Stimulated activated CD8-positive, alpha-beta memory T cell treated with anti-CD3 and anti-CD28 coated beads, Interleukin-12 subunit alpha, Interleukin-12 subunit beta, amount 100 ng/mL, for 1 hour (primary cell): ENCODE data around the gene MAEA.

ENCODE experiments used
- DNase-seq: peaks from one replicate; pipeline ENCODE4 v3.0.0-alpha.2; 2020; ENCODE audit warnings: low read depth

MAEA gene

GRCh38 chr4:1249731-1250526 lies 39.8 kb upstream of the MAEA start:
- peak; percentile 30 for DNase-seq

DNA sequence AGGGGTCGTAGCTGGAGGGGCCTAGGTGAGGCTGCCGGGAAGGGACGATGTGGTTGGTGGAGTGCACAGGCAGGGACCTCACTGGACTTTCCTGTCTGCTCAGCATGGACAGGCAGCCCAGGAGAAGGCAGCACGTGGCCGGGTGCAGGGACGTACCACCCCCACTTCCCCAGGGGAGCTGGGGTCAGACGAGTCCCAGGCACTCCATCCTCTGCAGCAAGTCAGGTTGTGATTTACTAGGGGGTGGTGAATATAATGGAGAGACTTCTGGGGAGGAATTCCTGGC lies 39.2 kb upstream of the MAEA start:
- no peak for DNase-seq

DNA sequence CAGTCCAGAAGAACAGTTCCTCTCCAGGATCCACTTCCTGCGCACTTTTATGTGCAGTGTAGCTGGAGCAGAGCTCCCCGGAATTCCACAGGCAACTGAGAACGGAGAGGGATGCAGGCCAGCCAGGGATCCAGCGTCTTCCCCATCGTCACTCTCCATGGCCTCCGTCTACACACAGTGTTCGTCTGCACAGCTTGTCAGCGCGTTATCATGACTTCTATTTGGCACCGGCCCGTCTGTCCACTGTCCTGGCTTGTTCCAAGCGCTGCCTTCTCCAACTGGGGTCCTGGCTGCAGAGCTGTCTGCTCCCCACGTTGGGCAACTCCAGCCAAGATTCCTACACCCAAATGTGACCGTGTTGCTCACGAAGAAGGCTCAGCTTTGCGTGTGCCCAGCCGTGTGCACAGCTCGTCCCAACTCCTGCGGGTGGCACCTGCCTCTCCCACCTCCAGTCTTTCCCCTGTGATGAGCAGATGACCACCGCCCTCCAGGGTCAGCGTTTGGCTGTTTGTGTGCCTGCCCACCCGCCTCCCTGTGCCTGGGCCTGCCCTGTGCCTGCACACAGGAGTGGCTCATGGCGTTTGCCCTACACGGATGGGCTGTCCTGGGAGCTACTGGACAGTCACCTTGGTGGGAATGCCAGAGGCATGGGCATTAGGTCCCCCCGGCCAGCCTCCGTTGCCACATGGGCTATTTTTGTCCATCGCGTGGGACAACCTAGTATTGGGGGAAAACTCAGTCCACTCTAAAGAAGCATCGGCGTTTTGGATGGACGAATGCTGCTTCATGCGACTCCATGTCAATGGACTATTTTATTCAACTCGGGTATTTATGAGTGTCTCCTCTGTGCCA lies 38.5 kb upstream of the MAEA start:
- DNase-seq: no peak

DNA sequence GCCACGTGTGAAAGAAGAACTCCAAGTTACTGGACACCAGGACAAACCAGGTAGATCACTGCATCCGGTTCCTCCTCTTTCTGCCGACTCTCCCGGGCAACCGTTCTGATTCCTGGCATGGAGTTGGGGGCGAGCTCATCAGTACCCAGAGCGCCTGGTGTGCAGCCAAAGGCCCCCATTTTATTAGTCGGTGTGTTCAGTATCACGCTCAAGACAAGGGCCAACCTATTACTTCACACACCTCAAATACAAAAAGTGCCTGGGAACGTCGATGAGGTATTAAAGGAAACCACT lies 38.0 kb upstream of the MAEA start:
- no peak for DNase-seq

DNA sequence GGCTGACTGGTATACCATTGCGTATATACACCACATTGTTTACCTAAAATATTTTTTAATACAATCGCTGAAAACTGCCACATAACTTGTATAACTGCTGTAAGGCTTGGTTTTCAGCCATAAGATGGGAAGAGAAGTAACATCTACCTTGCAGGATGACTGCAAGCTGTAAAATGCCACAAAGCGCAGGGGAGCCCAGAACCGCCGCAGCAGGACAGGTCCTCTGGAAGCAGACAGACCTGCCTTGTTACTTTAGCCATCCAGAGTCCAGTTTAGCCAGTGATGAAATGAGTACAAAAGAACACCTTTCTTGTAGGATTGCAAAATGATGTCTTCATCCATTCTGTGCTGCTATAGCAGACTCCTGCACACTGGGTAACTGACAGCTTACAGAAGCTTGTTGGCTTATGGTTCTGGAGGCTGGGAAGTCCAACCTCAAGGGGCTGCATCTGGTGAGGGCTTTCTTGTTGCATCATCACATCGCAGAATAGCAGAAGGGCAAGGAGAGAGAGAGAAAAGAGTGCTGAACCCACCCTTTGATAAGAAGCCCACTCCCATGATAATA lies 36.7 kb upstream of the MAEA start:
- DNase-seq: no peak

DNA sequence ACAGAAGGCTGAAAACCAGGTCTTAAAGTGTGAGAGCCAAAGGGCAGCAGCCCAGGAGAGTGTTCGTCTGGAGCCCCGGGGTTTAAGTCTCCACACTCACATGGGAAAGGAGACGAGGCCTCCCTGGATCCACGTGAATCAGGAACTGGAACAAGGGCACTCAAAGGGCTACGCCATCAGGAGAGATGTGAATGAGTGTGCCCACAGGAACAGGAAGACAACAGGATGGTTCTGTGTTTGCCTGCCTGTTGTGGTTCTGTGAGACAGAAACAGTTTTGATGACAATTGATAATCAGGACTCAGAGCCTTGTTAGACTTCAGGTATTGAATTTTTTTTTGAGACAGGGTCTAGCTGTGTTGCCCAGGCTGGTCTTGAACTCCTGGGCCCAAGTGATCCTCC lies 35.9 kb upstream of the MAEA start:
- DNase-seq: no peak

DNA sequence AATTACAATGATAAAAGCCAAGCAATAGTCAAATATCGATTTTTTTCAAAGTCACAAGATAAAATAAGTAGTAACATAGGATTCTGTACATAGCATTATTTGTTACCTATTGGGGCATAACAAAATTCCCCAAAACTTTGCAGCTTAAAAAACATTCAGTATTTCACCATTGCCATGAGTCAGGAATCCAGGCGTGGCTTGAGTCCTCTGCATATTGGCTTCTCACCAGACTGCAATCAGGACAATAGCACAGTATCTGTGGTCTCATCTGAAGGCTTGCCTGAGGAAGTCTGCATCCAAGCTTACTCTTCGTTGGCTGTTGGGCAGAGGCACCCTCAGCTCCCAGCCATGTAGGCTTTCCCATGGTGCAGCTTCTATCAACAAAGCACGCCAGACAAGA lies 34.5 kb upstream of the MAEA start:
- DNase-seq: no peak

- no peak for DNase-seq
Measured at GRCh38 chr4:1255699-1256098, 34.0 kb upstream of the MAEA start.

DNA sequence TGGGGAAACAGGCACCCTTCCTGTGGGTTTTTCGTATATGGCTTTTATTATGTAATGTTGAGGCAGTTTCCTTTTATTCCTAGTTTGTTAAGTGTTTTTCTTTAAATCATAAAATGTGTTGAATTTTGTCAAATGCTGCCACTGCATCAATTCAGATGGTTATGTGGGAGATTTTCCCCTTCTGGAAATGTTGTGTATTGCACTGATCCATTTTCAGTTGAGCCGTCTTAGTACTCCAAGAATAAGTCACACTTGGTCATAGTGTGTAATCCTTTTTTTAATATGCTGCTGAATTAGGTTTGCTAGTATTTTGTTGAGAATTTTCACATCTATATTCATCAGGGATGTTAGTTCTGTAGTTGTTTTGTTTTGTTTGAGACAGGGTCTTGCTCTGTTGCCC lies 31.2 kb upstream of the MAEA start:
- DNase-seq: no peak

- no peak for DNase-seq
Measured at GRCh38 chr4:1259966-1260365, 29.7 kb upstream of the MAEA start.

DNA sequence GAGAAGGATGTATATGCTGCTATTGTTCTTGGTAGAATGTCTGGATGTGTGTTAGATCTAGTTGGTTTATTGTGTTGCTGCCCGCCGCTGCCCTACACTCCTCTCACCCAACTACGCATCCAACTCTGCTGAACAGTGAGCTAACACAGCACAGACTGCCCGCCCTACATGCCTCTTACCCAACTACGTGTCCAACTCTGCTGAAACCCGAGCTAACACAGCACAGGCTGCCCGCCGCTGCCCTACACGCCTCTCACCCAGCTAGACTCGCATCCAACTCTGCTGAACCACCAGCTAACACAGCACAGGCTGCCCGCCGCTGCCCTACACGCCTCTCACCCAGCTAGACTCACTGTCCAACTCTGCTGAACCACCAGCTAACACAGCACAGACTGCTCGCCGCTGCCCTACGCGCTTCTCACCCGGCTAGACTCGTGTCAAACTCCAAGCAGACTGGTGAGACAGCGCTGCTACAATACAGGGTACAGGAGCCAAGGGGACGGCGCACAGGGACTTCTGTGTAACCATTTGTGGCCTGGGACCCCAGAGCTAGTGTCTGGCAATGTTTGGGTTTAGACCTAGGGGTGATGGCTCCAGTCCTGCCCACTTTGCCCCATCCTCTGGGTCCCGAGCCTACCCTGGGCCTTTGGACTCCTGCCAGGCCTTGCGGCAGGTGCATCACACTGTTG lies 29.1 kb upstream of the MAEA start:
- no peak for DNase-seq

DNA sequence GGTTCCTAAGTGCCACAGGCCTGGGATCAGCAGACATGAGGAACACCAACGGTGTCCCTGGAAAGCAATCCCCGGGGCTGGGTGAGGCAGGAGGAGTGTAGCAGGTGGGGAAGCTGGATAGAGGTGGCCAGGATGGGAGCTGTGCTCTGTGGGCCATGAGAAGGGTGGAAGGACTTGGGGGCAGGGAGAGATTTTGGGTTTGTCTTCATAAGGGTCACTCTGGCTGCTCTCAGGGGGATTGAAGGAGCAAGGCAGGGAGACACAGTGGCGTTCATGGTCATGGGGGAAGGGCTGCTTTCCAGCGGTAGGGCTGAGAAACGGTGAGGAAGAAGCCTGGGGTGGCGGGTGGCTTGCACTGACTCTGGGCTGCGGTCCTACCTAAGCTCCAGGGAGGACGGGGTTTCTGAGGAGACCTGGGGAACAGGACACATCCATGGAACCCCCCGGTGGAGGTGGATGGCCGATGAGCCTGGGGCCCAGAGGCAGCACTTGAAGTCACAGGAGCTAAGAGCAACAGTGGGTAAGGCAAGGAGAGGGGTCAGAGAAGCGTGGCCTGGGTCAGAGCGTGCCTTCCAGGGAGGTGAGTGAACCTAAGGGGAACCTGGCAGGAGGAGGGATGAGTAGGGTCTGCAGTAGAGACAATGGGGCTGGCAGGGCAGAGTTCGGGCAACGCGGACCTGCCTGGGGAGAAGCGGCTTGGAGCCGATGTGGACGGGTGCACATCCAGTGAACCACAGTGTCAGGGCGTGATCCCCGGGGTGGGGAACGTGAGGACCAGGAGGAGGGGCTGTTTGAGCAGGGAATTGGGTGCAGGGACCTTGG lies 28.4 kb upstream of the MAEA start:
- no peak for DNase-seq

DNA sequence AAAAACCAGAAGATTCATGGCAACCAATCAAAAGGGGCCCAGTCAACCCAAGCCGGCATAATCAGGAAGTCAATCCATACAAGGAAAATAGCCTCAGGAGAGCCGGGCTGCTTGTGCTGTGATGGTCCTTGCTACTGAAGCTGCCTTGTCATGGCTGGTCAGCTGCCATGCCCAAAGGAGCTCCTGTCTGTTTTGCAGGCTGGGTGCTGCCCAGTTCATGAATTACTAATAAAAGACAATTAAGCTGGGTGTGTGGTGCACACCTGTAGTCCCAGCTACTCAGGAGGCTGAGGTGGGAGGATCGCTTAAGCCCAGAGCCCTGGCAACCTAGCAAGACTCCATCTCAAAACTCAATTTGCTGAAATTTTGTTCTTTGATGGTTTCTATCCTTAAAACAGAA lies 24.7 kb upstream of the MAEA start:
- no peak for DNase-seq

GRCh38 chr4:1265351-1265750 lies 24.3 kb upstream of the MAEA start:
- no peak for DNase-seq

- no peak for DNase-seq
Measured at GRCh38 chr4:1266881-1267763, 22.6 kb upstream of the MAEA start.

GRCh38 chr4:1269209-1269608 lies 20.5 kb upstream of the MAEA start:
- DNase-seq: no peak

- no peak for DNase-seq
Measured at GRCh38 chr4:1271686-1272085, 18.0 kb upstream of the MAEA start.

GRCh38 chr4:1274871-1275270 lies 14.8 kb upstream of the MAEA start:
- DNase-seq: no peak

DNA sequence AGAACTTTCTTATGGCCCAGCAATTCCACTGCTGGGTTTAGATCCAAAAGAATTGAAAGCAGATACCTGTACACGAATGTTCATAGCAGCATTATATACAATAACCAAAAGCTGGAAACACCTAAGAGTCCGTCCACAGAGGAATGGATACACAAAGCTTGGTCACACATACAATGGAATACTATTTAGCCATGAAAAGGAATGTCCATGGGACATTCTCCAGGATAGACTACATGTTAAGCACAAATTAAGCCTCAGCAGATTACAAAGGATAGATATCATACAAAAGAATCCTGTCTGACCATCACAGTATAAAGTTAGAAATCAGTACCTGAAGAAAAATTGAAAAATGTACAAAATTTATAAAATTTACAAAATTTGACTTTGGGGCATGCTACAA lies 12.7 kb upstream of the MAEA start:
- no peak for DNase-seq

DNA sequence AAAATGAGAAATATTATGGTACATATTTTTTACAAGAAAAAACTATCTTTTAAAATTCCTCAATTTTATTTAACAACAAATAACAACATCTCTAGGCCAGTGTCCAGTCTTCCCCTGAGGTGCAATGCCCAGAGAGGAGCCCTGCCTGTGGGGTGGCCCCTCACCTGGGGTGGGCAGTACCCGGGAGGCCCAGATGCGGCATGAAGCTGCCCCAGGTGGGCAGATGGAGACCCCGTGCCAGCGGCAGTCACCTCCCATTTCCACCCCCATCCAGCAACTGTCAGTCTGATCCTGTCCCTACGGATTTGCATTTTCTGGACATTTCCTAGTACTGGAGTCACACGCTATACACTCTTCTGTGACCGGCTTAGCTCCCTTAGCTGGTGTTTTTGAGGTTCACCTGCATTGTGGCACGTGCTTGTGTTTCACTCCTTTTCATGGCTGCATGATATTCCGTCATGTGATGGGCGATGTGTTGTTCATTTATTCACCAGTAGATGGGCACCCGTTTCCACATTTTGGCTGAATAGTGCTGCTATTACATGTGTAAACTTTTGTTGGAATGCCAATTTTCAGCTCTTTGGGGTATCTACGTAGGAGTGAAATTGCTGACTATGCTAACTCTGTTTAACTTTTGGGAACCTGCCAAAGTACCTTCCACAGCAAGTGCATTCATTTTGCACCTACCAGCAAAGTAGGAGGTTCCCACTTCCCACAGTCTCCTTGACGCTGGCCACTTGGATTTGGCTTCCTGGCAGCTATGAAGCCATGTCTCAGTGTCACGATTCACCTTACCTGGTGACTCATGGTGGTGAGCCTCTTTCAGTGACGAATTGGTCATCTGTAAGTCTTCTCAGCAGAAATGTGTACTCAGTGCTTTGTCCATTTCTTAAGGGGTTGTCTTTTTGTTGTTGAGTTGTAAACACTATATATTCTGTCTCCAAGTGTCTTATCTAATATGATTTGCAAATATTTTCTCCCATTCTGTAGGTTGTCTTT lies 11.7 kb upstream of the MAEA start:
- no peak for DNase-seq
